SK-N-SH (cell line): ENCODE data around the gene UGT1A7.

Experiments used
- CHD2 ChIP-seq: fragments of 150-350 bp; IDR thresholded peaks from 2 replicates; pipeline ENCODE4 v1.6.1; 2018; ENCODE audit warnings: low read length; ENCODE audit not compliant: partially characterized antibody
- EP300 ChIP-seq, 2 experiments: IDR thresholded peaks; 2 replicates each; pipeline versions ENCODE4 v1.4.0 to v1.6.1; 2012; ENCODE audit warnings: borderline replicate concordance in 1 of 2, low read depth in 1 of 2, low read length in 1 of 2
- GABPA ChIP-seq: IDR thresholded peaks from 2 replicates; pipeline ENCODE4 v1.4.0; 2012; ENCODE audit warnings: low read depth, mild to moderate bottlenecking
- NRF1 ChIP-seq: IDR thresholded peaks from 2 replicates; pipeline ENCODE4 v1.6.1; 2012; ENCODE audit warnings: low read depth, mild to moderate bottlenecking, low read length
- RAD21 ChIP-seq: IDR thresholded peaks from 2 replicates; pipeline ENCODE4 v1.6.1; 2012; ENCODE audit warnings: mild to moderate bottlenecking, low read length
- RXRA ChIP-seq: IDR thresholded peaks from 2 replicates; pipeline ENCODE4 v1.4.0; 2012; ENCODE audit warnings: low read depth, mild to moderate bottlenecking, borderline replicate concordance
- YY1 ChIP-seq: IDR thresholded peaks from 2 replicates; pipeline ENCODE4 v1.4.0; 2012; ENCODE audit warnings: low read depth, mild to moderate bottlenecking
- ZBTB33 ChIP-seq: IDR thresholded peaks from 2 replicates; pipeline ENCODE4 v1.4.0; 2012; ENCODE audit warnings: low read depth, borderline replicate concordance
- TF ChIP-seq, protein P1 (sequence below): fragments of 200-600 bp; sonication (generic); IDR thresholded peaks from 2 replicates; pipeline ENCODE4 v1.6.1; 2017; ENCODE audit warnings: antibody characterized with exemption, mild to moderate bottlenecking, moderate library complexity
- TF ChIP-seq, protein P2 (sequence below): IDR thresholded peaks from 2 replicates; pipeline ENCODE4 v1.6.1; 2012; ENCODE audit warnings: mild to moderate bottlenecking, low read depth, low read length, moderate library complexity
- TF ChIP-seq, protein P3 (sequence below): fragments of 150-350 bp; IDR thresholded peaks from 2 replicates; pipeline ENCODE4 v1.6.1; 2017; ENCODE audit warnings: antibody characterized with exemption, low read length, low read depth, borderline replicate concordance

DNA sequence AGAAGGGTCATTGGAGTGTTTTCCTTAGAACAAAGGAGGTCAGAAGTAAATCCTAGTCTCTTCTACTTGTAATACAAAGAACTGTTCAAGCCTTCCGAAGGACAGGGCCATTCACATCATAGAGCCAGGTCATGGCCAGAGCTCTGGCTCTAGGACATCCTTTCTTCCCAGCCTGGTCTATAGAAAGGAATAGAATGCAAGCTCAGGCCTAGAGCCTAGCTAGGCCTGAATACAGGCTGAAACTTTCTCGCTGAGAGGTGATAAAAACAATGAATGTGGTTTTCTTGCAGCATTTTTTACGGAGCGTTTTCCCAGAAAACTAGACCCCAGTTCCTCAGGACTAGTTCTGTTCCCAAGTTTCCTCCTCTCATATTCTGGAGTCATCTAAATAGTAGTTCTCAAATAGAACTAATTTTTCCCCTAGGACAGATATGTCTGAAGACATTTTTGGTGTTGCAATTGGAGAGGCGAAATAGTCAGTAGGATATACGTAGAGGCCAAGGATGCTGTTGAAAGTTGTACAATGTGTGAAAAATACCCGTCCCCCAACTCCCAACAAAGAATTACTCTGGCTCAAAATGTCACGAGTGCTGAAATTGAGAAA lies 17.8 kb downstream of the UGT1A7 start:
- no peak for TF ChIP-seq EP300 (IDR thresholded peaks at IDR 0.05; ENCODE audit: borderline replicate concordance in 1 of 2, low read depth in 1 of 2, low read length in 1 of 2)
- TF ChIP-seq ZBTB33, result no peak
- no peak for TF ChIP-seq CHD2
- no peak for TF ChIP-seq RXRA
- TF ChIP-seq GABPA, result no peak
- TF ChIP-seq, protein P1, sequence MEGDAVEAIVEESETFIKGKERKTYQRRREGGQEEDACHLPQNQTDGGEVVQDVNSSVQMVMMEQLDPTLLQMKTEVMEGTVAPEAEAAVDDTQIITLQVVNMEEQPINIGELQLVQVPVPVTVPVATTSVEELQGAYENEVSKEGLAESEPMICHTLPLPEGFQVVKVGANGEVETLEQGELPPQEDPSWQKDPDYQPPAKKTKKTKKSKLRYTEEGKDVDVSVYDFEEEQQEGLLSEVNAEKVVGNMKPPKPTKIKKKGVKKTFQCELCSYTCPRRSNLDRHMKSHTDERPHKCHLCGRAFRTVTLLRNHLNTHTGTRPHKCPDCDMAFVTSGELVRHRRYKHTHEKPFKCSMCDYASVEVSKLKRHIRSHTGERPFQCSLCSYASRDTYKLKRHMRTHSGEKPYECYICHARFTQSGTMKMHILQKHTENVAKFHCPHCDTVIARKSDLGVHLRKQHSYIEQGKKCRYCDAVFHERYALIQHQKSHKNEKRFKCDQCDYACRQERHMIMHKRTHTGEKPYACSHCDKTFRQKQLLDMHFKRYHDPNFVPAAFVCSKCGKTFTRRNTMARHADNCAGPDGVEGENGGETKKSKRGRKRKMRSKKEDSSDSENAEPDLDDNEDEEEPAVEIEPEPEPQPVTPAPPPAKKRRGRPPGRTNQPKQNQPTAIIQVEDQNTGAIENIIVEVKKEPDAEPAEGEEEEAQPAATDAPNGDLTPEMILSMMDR, result no peak
- no peak for TF ChIP-seq YY1
- TF ChIP-seq, protein P2, sequence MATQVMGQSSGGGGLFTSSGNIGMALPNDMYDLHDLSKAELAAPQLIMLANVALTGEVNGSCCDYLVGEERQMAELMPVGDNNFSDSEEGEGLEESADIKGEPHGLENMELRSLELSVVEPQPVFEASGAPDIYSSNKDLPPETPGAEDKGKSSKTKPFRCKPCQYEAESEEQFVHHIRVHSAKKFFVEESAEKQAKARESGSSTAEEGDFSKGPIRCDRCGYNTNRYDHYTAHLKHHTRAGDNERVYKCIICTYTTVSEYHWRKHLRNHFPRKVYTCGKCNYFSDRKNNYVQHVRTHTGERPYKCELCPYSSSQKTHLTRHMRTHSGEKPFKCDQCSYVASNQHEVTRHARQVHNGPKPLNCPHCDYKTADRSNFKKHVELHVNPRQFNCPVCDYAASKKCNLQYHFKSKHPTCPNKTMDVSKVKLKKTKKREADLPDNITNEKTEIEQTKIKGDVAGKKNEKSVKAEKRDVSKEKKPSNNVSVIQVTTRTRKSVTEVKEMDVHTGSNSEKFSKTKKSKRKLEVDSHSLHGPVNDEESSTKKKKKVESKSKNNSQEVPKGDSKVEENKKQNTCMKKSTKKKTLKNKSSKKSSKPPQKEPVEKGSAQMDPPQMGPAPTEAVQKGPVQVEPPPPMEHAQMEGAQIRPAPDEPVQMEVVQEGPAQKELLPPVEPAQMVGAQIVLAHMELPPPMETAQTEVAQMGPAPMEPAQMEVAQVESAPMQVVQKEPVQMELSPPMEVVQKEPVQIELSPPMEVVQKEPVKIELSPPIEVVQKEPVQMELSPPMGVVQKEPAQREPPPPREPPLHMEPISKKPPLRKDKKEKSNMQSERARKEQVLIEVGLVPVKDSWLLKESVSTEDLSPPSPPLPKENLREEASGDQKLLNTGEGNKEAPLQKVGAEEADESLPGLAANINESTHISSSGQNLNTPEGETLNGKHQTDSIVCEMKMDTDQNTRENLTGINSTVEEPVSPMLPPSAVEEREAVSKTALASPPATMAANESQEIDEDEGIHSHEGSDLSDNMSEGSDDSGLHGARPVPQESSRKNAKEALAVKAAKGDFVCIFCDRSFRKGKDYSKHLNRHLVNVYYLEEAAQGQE, result no peak
- TF ChIP-seq, protein P3, sequence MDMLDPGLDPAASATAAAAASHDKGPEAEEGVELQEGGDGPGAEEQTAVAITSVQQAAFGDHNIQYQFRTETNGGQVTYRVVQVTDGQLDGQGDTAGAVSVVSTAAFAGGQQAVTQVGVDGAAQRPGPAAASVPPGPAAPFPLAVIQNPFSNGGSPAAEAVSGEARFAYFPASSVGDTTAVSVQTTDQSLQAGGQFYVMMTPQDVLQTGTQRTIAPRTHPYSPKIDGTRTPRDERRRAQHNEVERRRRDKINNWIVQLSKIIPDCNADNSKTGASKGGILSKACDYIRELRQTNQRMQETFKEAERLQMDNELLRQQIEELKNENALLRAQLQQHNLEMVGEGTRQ, result no peak
- TF ChIP-seq NRF1, result no peak
- TF ChIP-seq RAD21, result no peak
